Bronchial epithelial cell (primary cell): ENCODE results near the gene WDR53. TPM values are rescaled to one million over a fixed set of nuclear protein-coding genes. Genes with fewer than 3 reads are reported as not detected.
"Not testable (repeated sequence)": the region's sequence is repeated elsewhere in the genome, so short reads cannot be mapped to it uniquely, and the experiment has no call there.

ENCODE experiments used
- DNase-seq: peaks from one replicate; pipeline ENCODE4 v3.0.0-alpha.2; 2010; ENCODE audit warnings: low read depth
- FAIRE-seq: peaks from 2 replicates; lab custom pipeline; 2011; peaks lifted over from hg19 to GRCh38; lab: Jason Lieb, UNC
- H3K27me3 ChIP-seq: 2 replicates; pipeline ENCODE4 v1.5.1; 2011; ENCODE audit warnings: low read length; ENCODE audit not compliant: control insufficient read depth, insufficient read depth
- H3K36me3 ChIP-seq: 2 replicates; pipeline ENCODE4 v1.5.1; 2011; ENCODE audit warnings: low read length; ENCODE audit not compliant: control insufficient read depth, insufficient read depth
- H3K4me3 ChIP-seq: 2 replicates; pipeline ENCODE4 v1.5.1; 2011; ENCODE audit warnings: mild to moderate bottlenecking, low read depth, low read length, control low read depth
- total RNA-seq: library from RNA; depleted of rRNA; stranded (reverse); fragments of >200 nt; gene quantifications from 2 replicates; pipeline ENCODE4 v1.2.1, GENCODE V29; 2014
- TF ChIP-seq, protein P1 (sequence below): IDR thresholded peaks from 2 replicates; pipeline ENCODE4 v1.5.1; 2011; ENCODE audit warnings: mild to moderate bottlenecking, moderate library complexity, low read length, control low read depth, inconsistent platforms; ENCODE audit not compliant: insufficient read depth, severe bottlenecking

WDR53 gene
- total RNA-seq, 1 donor from 2014 or later = 9.5 TPM

- no peak for FAIRE-seq
- H3K4me3 ChIP-seq = no peak overlapping the region
- TF ChIP-seq, protein P1, sequence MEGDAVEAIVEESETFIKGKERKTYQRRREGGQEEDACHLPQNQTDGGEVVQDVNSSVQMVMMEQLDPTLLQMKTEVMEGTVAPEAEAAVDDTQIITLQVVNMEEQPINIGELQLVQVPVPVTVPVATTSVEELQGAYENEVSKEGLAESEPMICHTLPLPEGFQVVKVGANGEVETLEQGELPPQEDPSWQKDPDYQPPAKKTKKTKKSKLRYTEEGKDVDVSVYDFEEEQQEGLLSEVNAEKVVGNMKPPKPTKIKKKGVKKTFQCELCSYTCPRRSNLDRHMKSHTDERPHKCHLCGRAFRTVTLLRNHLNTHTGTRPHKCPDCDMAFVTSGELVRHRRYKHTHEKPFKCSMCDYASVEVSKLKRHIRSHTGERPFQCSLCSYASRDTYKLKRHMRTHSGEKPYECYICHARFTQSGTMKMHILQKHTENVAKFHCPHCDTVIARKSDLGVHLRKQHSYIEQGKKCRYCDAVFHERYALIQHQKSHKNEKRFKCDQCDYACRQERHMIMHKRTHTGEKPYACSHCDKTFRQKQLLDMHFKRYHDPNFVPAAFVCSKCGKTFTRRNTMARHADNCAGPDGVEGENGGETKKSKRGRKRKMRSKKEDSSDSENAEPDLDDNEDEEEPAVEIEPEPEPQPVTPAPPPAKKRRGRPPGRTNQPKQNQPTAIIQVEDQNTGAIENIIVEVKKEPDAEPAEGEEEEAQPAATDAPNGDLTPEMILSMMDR = no peak
- no peaks in the 10 kb centered on the region for H3K36me3 ChIP-seq
- no peaks in the 10 kb centered on the region for H3K27me3 ChIP-seq
- DNase-seq = no peak
Observed at GRCh38 chr3:196525141-196525540, 43.2 kb downstream of the WDR53 start.

DNA sequence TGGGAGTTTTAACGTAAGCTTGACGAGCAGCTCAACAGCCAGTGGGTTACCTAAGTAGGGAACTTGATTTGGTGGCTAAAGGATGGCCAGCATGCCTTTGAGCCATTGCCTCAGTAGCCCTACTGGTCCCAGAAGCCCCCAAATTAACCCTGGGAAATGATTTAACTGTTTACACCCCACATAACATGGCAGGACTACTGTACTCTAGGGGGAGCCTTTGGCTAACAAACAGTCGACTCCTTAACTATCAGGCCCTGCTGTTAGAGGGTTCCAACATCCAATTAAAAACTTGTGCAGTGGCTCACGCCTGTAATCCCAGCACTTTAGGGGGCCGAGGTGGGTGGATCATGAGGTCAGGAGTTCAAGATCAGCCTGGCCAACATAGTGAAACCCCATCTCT lies 43.8 kb downstream of the WDR53 start:
- Histone ChIP-seq H3K4me3 (no peak overlapping the region), H3K36me3 (no peaks in the 10 kb centered on the region), H3K27me3 (no peaks in the 10 kb centered on the region)
- DNase-seq = peak; percentile 17
- TF ChIP-seq, protein P1 = peak; percentile 17
- no peak for FAIRE-seq

- Histone ChIP-seq H3K36me3 (no peaks in the 10 kb centered on the region), H3K27me3 (no peaks in the 10 kb centered on the region), H3K4me3 (no peak overlapping the region)
- no peak for FAIRE-seq
- TF ChIP-seq, protein P1 = no peak
- no peak for DNase-seq
Observed at GRCh38 chr3:196523841-196524240, 44.5 kb downstream of the WDR53 start.

- not testable (repeated sequence) for DNase-seq
Observed at GRCh38 chr3:196521291-196521690, 47.1 kb downstream of the WDR53 start.

GRCh38 chr3:196519718-196520082 lies 48.7 kb downstream of the WDR53 start:
- FAIRE-seq (no peak), DNase-seq (no peak)
- TF ChIP-seq, protein P1 = no peak
- Histone ChIP-seq H3K27me3 (no peaks in the 10 kb centered on the region), H3K36me3 (no peaks in the 10 kb centered on the region), H3K4me3 (no peak overlapping the region)

More at GRCh38 chr3:196521291-196521690, 47.1 kb downstream of the WDR53 start:
- not testable (repeated sequence) for H3K4me3 ChIP-seq, H3K36me3 ChIP-seq, FAIRE-seq, H3K27me3 ChIP-seq

DNA sequence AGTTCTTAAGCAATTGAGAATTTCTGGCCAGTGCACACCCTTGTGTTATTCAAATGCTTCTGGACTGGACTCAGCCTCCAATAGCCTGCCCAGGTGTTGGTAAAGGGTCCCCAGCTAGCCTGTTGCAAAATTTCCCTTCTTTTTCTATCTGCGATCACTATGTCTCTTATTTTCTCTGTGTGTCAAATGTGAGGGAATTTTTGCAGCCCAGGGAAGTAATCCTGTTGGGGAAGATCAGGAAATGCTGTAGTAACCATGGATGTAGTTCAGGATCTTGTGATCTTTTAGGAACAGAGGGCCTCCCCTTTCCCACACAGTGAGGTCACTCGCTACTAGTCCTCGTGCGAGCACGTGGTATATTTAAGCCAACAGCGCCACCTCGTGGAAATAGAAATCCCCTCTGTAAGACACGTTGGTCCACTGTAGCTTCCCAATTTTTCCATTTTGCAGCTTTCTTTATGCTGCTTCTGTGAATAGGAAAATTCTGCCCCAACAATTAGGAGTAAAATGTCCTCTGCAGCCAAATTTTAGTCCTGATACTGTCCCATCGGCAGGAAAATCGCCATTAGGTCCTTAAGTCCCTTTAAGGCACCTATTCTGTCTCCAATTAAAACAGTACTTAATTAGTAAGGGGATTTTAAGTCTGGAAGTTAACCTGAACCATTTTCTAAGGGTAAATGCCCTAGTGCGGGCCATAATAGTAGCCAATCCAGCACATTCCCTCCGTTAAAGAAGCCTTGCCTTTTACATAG lies 49.2 kb downstream of the WDR53 start:
- no peaks in the 10 kb centered on the region for H3K27me3 ChIP-seq
- H3K4me3 ChIP-seq = no peak overlapping the region
- TF ChIP-seq, protein P1 = peak; percentile 62
- H3K36me3 ChIP-seq = no peaks in the 10 kb centered on the region
- FAIRE-seq (no peak), DNase-seq (peak; percentile 62)
